SK-N-SH (cell line): Measurements from ENCODE around the gene WDR47. TPM values are rescaled to one million over a fixed set of nuclear protein-coding genes. Genes with fewer than 3 reads are reported as not detected.

Experiments used
- CTCF ChIA-PET: fragments of 300-600, 350-600 bp; formaldehyde crosslinking; extraction: SDS; loops from one replicate; lab custom pipeline; 2021; lab: Yijun Ruan, JAX
- POLR2A ChIA-PET: fragments of 350-600 bp; sonication (Branson Sonifier 250); formaldehyde crosslinking; extraction: SDS; loops from one replicate; lab custom pipeline; 2020; ENCODE audit warnings: antibody characterized with exemption, inconsistent platforms; lab: Yijun Ruan, JAX
- DNase-seq: peaks from one replicate; pipeline ENCODE4 v3.0.0; 2012
- H2AFZ ChIP-seq: fragments of 200-600 bp; sonication (generic); 2 replicates; pipeline ENCODE4 v1.8.1; 2016; ENCODE audit warnings: antibody characterized with exemption, mild to moderate bottlenecking, low read depth
- H3F3A ChIP-seq: fragments of 200-600 bp; sonication (generic); replicated peaks from 2 replicates; pipeline ENCODE3; 2016; ENCODE audit warnings: antibody characterized with exemption, mild to moderate bottlenecking; ENCODE audit not compliant: insufficient read depth
- H3K27ac ChIP-seq, 2 experiments: fragments of 200-500 bp in 1 of 2; fragments of 200-600 bp in 1 of 2; sonication (Bioruptor generic) in 1 of 2; sonication (generic), shearing (Covaris generic) in 1 of 2; 2 replicates each; pipeline versions ENCODE4 v1.5.1 to v1.6.1; 2014 to 2016; ENCODE audit warnings: low read depth in 2 of 2, inconsistent platforms in 1 of 2, low read length in 1 of 2, mild to moderate bottlenecking in 1 of 2, mixed read lengths in 1 of 2
- H3K27me3 ChIP-seq: fragments of 200-600 bp; sonication (generic), shearing (Covaris generic); 2 replicates; pipeline ENCODE4 v1.6.1; 2016; ENCODE audit warnings: mixed run types; ENCODE audit not compliant: insufficient read depth
- H3K36me3 ChIP-seq, 2 experiments: fragments of 200-500 bp in 1 of 2; fragments of 200-600 bp in 1 of 2; sonication (Bioruptor generic) in 1 of 2; sonication (generic) in 1 of 2; replicated peaks in 1 of 2; 2 replicates each; pipeline versions ENCODE3 to v1.5.1; 2014 to 2016; ENCODE audit warnings: low read length in 1 of 2, mild to moderate bottlenecking in 1 of 2; ENCODE audit not compliant: insufficient read depth in 2 of 2, control insufficient read depth in 1 of 2
- H3K4me1 ChIP-seq, 2 experiments: fragments of 200-500 bp in 1 of 2; fragments of 200-600 bp in 1 of 2; sonication (Bioruptor generic) in 1 of 2; sonication (generic), shearing (Covaris generic) in 1 of 2; 2 replicates each; pipeline versions ENCODE4 v1.5.1 to v1.6.1; 2014 to 2016; ENCODE audit warnings: low read depth in 1 of 2, low read length in 1 of 2, mixed run types in 1 of 2; ENCODE audit not compliant: insufficient read depth in 2 of 2, control insufficient read depth in 1 of 2
- H3K4me2 ChIP-seq: fragments of 200-600 bp; sonication (generic), shearing (Covaris generic); 2 replicates; pipeline ENCODE4 v1.6.1; 2017; ENCODE audit warnings: mixed run types
- H3K4me3 ChIP-seq, 2 experiments: fragments of 200-500 bp in 1 of 2; fragments of 200-600 bp in 1 of 2; sonication (Bioruptor generic) in 1 of 2; sonication (generic), shearing (Covaris generic) in 1 of 2; 2 replicates each; pipeline versions ENCODE4 v1.5.1 to v1.8.1; 2014 to 2016; ENCODE audit warnings: low read depth in 2 of 2, inconsistent platforms in 1 of 2, low read length in 1 of 2, mild to moderate bottlenecking in 1 of 2, mixed read lengths in 1 of 2, moderate library complexity in 1 of 2
- H3K79me2 ChIP-seq: fragments of 200-600 bp; sonication (generic); 2 replicates; pipeline ENCODE4 v1.8.1; 2017; ENCODE audit warnings: mild to moderate bottlenecking; ENCODE audit not compliant: insufficient read depth
- H3K9ac ChIP-seq: fragments of 200-600 bp; sonication (generic); 2 replicates; pipeline ENCODE4 v1.6.1; 2017; ENCODE audit warnings: mixed run types
- H3K9me2 ChIP-seq: fragments of 200-600 bp; sonication (generic); 2 replicates; pipeline ENCODE4 v1.6.1; 2017; ENCODE audit warnings: mixed run types
- H3K9me3 ChIP-seq: fragments of 200-600 bp; sonication (generic); 2 replicates; pipeline ENCODE4 v1.6.1; 2017; ENCODE audit warnings: mixed run types, mild to moderate bottlenecking, moderate library complexity
- H4K20me1 ChIP-seq: fragments of 200-600 bp; sonication (generic); 2 replicates; pipeline ENCODE4 v1.6.1; 2017; ENCODE audit warnings: mild to moderate bottlenecking, mixed run types; ENCODE audit not compliant: insufficient read depth
- ELF1 ChIP-seq: IDR thresholded peaks from 2 replicates; pipeline ENCODE4 v1.4.0; 2012
- EZH2phosphoT487 ChIP-seq: fragments of 200-600 bp; sonication (generic); IDR thresholded peaks from 2 replicates; pipeline ENCODE4 v1.6.1; 2017; ENCODE audit warnings: low read depth, mixed run types, mild to moderate bottlenecking, antibody characterized with exemption, moderate library complexity, borderline replicate concordance
- FOXJ3 ChIP-seq: sonication (generic); formaldehyde crosslinking; IDR thresholded peaks from 2 replicates; pipeline ENCODE4 v1.5.1; 2020; ENCODE audit warnings: mild to moderate bottlenecking, missing genetic modification reagents
- FOXM1 ChIP-seq: IDR thresholded peaks from 2 replicates; pipeline ENCODE4 v1.4.0; 2012; ENCODE audit warnings: low read depth, mild to moderate bottlenecking
- GABPA ChIP-seq: IDR thresholded peaks from 2 replicates; pipeline ENCODE4 v1.4.0; 2012; ENCODE audit warnings: low read depth, mild to moderate bottlenecking
- MEF2A ChIP-seq: IDR thresholded peaks from 2 replicates; pipeline ENCODE4 v1.4.0; 2012; ENCODE audit warnings: low read depth, borderline replicate concordance
- MXI1 ChIP-seq: IDR thresholded peaks from 2 replicates; pipeline ENCODE4 v1.6.1; 2012; ENCODE audit warnings: mild to moderate bottlenecking, low read depth, low read length, improper control_type of control experiment
- WGBS: methylation state at CpG from one replicate; pipeline ENCODE4 v1.1.6; 2017; ENCODE audit warnings: low lambda C conversion rate; 5-methylcytosine and 5-hydroxymethylcytosine counted together
- polyA plus RNA-seq, 3 experiments: library from polyadenylated mRNA; depleted of rRNA; stranded (reverse); fragments of >200 nt; gene quantifications; 2 replicates each; pipeline ENCODE4 v1.2.3, GENCODE V29; 2012
- TF ChIP-seq, protein P1 (sequence below): IDR thresholded peaks from 2 replicates; pipeline ENCODE4 v1.4.0; 2012; ENCODE audit warnings: low read depth
- TF ChIP-seq, protein P2 (sequence below): fragments of 150-350 bp; IDR thresholded peaks from 2 replicates; pipeline ENCODE4 v1.6.1; 2017; ENCODE audit warnings: antibody characterized with exemption, low read length, low read depth, borderline replicate concordance
- TF ChIP-seq, protein P3 (sequence below): fragments of 200-600 bp; sonication (generic); IDR thresholded peaks from 2 replicates; pipeline ENCODE4 v1.6.1; 2017; ENCODE audit warnings: antibody characterized with exemption, mild to moderate bottlenecking, moderate library complexity
- TF ChIP-seq, protein P4 (sequence below): IDR thresholded peaks from 2 replicates; pipeline ENCODE4 v1.6.1; 2012; ENCODE audit warnings: mild to moderate bottlenecking, low read depth, low read length, moderate library complexity

The WDR47 gene
- polyA plus RNA-seq, 1 of the 3 experiments (the other 2 are of a cell fraction) = 7.9 TPM

DNA sequence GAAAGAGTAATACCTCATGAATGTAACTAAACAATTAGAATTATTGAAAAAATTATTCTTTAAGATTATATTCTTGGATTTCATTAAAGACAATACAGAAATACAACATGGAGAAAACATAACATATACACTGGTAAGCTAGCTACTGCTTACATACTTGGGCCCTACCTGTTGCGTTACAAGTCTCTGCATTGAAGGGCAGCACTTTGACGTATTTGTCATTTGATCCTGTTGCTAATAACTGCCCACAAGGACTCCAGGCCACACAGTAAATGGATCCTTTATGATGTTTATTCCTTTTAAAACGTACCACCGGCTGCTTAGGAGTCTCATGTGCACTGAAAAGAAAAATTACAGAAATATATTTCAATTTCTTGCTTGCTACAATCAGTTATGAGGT is 58.8 kb downstream of the WDR47 start:
- Histone ChIP-seq H3K79me2 (no peaks in the 10 kb centered on the region), H3F3A (peaks cover 10% of the 10 kb centered on the region), H3K4me2 (no peak overlapping the region), H4K20me1 (no peaks in the 10 kb centered on the region), H3K9me2 (no peaks in the 10 kb centered on the region; the same call in 1 of the 2 replicates), H3K27ac (no peak overlapping the region), H3K27me3 (no peaks in the 10 kb centered on the region), H3K36me3 (peaks cover 21 to 51% of the 10 kb centered on the region in 2 experiments)
- 96% methylated on average over 4 of the region's 4 CpGs for WGBS
- CTCF ChIA-PET = interaction anchor here (0.8 to 1.0 kb wide), 2 partner anchors 29 to 130 kb away, joined by 3 to 4 read pairs; a partner anchor contains a TSS
- no peak for DNase-seq
- TF ChIP-seq MEF2A (no peak), ELF1 (no peak), GABPA (no peak), FOXM1 (no peak), FOXJ3 (CRISPR knock-in tag) (no peak), EZH2phosphoT487 (no peak), MXI1 (no peak)
- TF ChIP-seq, protein P1, sequence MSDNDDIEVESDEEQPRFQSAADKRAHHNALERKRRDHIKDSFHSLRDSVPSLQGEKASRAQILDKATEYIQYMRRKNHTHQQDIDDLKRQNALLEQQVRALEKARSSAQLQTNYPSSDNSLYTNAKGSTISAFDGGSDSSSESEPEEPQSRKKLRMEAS = no peak
- TF ChIP-seq, protein P2, sequence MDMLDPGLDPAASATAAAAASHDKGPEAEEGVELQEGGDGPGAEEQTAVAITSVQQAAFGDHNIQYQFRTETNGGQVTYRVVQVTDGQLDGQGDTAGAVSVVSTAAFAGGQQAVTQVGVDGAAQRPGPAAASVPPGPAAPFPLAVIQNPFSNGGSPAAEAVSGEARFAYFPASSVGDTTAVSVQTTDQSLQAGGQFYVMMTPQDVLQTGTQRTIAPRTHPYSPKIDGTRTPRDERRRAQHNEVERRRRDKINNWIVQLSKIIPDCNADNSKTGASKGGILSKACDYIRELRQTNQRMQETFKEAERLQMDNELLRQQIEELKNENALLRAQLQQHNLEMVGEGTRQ = no peak
- TF ChIP-seq, protein P3, sequence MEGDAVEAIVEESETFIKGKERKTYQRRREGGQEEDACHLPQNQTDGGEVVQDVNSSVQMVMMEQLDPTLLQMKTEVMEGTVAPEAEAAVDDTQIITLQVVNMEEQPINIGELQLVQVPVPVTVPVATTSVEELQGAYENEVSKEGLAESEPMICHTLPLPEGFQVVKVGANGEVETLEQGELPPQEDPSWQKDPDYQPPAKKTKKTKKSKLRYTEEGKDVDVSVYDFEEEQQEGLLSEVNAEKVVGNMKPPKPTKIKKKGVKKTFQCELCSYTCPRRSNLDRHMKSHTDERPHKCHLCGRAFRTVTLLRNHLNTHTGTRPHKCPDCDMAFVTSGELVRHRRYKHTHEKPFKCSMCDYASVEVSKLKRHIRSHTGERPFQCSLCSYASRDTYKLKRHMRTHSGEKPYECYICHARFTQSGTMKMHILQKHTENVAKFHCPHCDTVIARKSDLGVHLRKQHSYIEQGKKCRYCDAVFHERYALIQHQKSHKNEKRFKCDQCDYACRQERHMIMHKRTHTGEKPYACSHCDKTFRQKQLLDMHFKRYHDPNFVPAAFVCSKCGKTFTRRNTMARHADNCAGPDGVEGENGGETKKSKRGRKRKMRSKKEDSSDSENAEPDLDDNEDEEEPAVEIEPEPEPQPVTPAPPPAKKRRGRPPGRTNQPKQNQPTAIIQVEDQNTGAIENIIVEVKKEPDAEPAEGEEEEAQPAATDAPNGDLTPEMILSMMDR = no peak
- TF ChIP-seq, protein P4, sequence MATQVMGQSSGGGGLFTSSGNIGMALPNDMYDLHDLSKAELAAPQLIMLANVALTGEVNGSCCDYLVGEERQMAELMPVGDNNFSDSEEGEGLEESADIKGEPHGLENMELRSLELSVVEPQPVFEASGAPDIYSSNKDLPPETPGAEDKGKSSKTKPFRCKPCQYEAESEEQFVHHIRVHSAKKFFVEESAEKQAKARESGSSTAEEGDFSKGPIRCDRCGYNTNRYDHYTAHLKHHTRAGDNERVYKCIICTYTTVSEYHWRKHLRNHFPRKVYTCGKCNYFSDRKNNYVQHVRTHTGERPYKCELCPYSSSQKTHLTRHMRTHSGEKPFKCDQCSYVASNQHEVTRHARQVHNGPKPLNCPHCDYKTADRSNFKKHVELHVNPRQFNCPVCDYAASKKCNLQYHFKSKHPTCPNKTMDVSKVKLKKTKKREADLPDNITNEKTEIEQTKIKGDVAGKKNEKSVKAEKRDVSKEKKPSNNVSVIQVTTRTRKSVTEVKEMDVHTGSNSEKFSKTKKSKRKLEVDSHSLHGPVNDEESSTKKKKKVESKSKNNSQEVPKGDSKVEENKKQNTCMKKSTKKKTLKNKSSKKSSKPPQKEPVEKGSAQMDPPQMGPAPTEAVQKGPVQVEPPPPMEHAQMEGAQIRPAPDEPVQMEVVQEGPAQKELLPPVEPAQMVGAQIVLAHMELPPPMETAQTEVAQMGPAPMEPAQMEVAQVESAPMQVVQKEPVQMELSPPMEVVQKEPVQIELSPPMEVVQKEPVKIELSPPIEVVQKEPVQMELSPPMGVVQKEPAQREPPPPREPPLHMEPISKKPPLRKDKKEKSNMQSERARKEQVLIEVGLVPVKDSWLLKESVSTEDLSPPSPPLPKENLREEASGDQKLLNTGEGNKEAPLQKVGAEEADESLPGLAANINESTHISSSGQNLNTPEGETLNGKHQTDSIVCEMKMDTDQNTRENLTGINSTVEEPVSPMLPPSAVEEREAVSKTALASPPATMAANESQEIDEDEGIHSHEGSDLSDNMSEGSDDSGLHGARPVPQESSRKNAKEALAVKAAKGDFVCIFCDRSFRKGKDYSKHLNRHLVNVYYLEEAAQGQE = no peak
- TF ChIP-seq, all 33 proteins: peak for 0
- POLR2A ChIA-PET = no interaction called here
- Histone ChIP-seq H3K9ac (no peak overlapping the region), H3K4me3 (no peak overlapping the region), H2AFZ (no peak overlapping the region), H3K9me3 (no peaks in the 10 kb centered on the region), H3K4me1 (no peaks in the 10 kb centered on the region)
